UCSD-AML1 (cell line): Measurements from ENCODE around the gene A4GNT.
"Not testable (repeated sequence)": the region's sequence is repeated elsewhere in the genome, so short reads cannot be mapped to it uniquely, and the experiment has no call there.

ENCODE experiments used
- DNase-seq: peaks from one replicate; lab custom pipeline; 2025; ENCODE audit not compliant: unreplicated experiment; lab: John Stamatoyannopoulos, UW

A4GNT gene

DNA sequence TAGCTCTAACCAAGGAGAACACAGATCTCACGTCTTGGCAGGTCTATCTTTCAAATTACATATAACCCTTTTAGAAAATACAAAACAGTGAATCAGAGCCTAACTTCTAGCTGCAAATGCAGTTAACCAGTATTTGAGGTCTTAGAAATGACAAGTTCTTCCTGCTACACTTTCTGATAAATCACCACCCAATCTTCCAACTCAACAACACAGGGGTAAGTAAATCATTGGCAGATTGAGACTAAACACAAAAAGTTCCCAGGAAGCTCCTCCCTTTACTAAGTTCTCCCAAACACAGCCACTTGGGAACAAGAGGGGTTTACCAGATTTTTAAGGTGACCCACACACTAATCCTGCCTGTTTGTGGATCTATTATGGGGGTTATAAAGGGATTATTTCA is at the start of gene A4GNT:
Gene A4GNT, minus strand, starts transcription at position 152 of the 400 bp plus-strand sequence. CDS start 1,134 bp downstream, outside the sequence.
- DNase-seq = no peak

DNA sequence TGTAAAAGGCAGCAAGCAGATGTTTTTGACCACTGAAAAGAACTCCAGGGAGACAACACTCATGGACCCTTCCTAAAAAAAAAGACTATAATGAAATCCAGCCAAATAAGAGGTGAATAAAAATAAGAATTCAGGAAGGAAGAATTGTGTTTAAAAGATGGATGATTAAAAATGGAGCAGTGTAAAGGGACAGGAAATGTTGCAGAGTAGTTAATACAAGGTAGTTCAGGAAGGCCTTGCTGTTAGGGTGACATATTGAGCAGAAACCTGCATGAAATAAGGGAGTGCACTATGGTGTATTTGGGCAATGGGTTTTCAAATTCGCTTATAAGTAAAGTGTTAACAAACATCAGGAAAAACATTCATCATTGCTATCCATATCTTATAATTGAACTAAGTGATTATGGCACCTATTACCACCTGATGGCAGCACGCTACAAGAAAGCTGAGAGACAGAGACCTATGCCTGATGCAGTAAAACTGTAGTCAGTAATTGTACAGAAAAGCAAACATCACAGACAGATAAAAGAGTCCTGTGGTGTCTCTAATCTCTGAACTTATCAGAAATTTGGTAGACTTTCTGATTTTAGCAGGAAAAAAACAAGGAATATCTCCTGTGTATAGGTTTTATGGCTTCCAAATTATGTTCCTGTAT is 48.3 kb upstream of the A4GNT start:
- DNase-seq = no peak

DNA sequence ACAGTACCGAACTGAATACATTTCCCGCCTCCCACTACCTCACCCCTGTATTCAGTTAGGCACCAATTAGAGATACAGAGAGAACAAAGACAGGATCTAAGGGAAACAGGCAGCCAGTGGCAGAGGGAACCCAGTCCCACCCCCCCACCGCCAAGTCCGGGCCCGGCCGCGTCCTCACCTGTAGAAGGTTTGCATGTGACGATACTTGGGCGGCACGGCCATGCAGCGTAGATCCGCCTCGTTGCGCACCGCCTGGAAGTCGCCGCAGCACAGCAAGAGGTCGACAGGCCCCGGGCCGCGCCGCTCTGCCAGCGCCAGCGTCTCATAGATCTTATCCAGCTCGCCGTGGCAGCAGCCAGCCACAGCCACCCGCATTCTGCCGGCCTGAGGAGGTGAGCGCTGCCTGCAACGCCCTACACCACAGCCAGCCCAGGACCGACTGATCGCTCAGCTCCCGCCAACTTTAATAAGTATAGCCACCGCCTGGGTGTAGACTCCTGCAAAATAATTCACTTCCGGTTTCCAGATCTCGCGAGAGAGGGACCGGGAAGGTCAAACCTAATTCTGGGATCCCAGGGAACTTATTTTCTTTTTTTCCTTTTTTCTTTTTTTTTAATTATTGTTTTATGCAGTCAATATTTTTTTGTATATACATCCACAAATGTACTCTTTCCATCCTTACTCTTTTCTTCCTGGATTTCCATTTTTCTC is 42.4 kb upstream of the A4GNT start, which contains the start of gene DBR1:
Gene DBR1, minus strand, starts transcription at position 501 of the 711 bp plus-strand sequence. Its CDS starts 126 bp downstream, at position 375.
- DNase-seq = peak; percentile 69

DNA sequence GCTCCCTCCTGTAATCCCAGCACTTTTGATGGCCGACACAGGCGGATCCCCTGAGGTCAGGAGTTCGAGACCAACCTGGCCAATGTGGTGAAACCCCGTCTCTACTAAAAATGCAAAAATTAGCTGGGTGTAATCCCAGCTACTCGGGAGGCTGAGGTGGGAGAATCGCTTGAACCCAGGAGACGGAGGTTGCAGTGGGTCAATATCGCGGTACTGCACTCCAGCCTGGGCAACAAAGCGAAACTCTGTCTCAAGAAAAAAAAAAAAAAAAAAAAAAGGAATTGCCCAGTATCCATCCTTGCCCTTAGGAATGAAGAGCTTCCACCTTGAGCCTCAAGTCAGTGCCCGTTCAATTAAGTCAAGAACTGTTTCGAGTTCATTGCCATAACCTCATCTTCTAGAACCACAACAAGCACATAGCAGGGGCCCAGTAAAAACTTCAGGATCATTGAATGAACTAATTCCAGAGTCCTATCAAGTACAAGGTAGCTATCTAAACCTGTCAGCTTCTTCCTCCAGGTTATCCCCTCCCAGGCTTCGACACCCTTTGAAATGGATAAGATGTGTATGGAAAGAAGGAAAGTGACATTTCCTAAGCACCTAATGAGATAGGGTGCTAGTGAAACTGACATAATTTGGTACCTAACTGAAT is 41.7 kb upstream of the A4GNT start:
- no peak for DNase-seq

GRCh38 chr3:138172625-138173024 is 40.4 kb upstream of the A4GNT start:
- no peak for DNase-seq

DNA sequence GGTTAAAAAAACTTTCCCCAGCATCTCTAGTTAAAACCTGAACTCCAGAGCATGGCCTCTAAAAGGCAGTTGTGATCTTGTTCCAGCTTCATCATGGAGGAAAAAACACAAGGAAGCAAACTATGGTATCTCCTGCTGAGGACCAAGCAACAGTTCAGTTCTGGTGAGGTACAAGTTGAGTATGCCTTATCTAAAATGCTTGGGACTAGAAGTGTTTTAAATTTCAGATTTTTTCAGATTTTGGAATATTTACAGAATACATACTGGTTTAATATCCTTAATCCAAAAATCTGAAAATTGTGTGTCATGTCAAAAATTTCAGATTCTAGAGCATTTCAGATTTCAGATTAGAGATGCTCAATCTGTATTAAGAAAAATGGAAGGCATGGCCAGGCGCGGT is 32.9 kb upstream of the A4GNT start:
- DNase-seq = no peak

GRCh38 chr3:138157743-138158142 is 25.6 kb upstream of the A4GNT start:
- no peak for DNase-seq

- no peak for DNase-seq
These were observed 22.3 kb upstream of the A4GNT start for GRCh38 chr3:138154534-138154933.

DNA sequence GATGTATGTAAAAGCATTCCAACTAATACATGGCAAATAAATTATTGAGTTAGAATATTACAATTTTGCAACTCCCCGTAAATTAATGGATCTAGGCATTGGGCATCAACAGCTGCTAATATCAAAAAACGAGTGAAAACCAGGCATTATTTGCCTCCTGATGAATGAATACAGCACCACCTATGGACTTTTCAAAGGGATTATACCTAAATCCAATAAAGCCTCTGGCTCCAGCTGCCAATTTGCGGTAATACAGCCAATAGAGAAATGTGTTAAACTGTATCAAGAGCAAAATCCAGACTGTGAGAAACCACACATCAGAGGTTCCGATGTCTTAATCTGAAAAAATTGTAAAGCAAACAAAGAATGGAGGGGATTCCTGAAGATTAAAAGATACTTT is 16.3 kb upstream of the A4GNT start:
- no peak for DNase-seq

DNA sequence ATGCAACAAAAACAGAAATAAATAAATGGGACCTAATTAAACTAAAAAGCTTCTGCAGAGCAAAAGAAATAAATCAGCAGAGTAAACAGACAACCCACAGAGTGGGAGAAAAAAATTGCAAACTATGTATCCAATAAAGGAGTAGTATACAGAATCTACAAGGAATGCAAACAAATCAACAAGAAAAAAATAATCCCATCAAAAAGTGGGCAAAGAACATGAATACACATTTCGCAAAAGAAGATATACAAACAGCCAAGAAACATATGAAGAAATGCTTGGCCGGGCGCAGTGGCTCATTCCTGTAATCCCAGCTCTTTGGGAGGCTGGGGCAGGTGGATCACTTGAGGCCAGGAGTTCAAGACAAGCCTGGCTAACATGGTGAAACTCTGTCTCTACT is 10.0 kb upstream of the A4GNT start:
- not testable (repeated sequence) for DNase-seq

DNA sequence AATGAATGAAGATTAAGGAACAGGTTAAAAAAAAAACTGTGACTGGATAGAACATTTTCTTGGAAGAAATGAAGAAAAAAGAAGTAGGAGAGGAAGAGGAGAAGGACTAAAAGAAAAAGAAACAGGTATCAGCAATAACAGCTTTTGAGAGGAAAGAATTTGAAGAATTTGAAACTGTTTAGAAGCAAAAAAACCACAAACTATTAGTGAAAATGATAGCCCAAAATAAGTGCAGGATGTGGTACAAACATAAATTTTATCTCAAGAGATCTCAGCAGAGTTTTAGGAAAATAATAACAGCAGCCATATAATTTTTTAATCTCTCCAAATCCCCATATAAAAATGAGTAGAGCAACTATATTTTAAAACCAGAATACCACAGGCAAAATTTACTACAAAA is 8.8 kb upstream of the A4GNT start:
- DNase-seq = no peak

DNA sequence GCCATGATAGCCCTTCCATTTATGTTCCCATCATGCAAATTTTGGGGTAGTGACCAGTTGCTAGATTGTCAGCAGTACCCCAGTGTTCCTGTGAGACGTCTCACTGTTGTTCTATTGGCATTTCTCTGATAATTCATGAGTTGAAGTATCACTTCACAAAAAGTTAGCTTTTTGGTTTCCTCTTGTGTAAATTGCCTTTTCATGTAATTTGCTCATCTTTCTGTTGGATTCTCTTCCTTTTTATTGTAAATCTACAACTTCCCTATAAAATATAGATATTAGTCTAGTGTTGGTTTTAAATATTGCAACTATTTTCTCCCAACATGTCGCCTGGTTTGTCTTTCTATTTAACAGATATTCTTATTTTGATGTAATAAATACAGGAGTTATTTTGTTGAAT is 7.5 kb upstream of the A4GNT start:
- no peak for DNase-seq

DNA sequence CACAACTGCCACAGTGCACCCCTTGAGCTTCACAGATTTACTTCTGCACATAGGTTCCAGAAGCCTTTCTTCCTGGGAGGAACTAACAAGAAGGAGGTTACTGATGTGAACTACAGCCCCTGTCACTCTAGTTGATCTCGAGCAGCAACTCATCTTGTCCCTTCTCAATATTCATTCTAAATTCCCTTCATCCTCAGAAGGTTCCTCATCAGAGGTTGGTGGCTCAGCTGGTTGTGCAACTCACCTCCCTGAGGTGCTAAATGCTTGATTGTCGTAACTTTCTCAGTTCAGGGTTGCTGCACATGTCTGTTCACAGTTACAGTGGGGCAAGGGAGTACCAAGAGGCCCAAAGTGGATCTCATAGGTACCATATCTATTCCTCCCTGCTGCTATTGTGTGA is 5.7 kb upstream of the A4GNT start:
- DNase-seq = no peak

DNA sequence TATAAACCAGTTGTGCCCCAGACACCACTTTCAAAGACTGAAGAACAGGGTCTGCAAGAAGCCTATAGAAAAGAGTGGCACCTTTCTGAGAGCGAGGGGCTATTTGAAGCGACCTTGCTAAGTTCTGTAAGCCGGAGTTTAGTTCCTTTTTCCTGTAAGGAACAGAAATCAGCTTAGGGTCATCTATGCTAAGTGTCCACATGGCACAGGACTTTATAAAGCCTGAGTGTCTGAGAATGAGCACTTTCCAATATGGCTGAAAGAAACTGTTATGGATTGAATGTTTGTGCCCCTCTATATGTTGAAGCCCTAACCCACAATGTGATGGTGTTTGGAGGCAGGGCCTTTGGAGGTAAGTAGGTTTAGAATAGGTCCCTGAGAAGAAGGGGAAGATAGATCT is 4.0 kb upstream of the A4GNT start:
- no peak for DNase-seq

DNA sequence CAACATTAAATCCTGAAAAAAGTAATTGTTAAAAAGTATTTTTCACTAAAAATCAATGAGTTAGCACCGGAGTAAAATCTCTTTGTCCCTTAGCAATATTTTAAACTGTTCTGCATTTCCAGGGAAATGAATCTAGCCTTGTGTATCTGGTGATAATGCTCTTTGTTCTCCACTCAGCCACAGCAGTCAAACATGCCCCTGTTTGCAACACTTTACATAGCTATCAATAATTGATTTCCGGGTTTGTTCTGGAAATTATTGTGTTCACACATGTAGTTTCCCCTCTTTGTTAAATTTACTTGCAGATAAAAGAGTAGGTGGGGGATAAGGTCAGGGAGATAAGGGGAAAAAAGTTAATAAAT is 3.6 kb upstream of the A4GNT start:
- DNase-seq = no peak

GRCh38 chr3:138135146-138135832 is 3.1 kb upstream of the A4GNT start:
- DNase-seq = no peak

GRCh38 chr3:138127636-138128365 is 4.4 kb downstream of the A4GNT start:
- no peak for DNase-seq

DNA sequence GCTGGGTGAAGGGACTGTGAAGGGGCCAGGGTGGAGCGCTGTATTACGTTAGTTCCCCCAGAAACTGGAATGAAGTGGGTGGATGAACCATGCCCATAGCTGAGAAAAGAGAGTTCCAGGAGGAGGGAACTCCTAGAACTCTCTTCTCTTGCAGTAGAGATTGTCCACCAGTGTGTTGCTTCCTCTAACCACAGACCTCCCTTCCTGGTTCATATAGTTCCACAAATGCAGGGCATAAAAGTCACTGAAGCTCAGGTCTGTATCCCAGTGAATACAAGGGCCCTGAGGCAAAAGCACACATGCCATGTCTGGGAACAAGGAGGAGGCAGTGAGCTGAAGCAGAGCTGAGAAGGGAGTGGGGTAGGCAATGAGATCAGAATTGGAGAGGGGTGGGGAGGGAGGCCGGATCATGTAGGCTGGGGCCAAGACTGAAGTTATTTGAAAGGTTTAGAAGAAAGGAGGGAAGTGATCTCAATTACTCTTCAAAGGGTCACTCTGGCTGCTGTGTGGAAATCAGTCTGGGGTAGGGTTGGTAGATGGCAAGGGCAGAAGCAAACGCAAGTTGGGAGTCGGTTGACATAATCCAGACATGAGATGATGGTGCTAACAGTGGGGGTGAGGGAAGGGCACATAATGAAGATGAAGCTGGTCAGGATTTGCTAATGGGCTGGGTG is 6.5 kb downstream of the A4GNT start:
- peak; percentile 20 for DNase-seq

DNA sequence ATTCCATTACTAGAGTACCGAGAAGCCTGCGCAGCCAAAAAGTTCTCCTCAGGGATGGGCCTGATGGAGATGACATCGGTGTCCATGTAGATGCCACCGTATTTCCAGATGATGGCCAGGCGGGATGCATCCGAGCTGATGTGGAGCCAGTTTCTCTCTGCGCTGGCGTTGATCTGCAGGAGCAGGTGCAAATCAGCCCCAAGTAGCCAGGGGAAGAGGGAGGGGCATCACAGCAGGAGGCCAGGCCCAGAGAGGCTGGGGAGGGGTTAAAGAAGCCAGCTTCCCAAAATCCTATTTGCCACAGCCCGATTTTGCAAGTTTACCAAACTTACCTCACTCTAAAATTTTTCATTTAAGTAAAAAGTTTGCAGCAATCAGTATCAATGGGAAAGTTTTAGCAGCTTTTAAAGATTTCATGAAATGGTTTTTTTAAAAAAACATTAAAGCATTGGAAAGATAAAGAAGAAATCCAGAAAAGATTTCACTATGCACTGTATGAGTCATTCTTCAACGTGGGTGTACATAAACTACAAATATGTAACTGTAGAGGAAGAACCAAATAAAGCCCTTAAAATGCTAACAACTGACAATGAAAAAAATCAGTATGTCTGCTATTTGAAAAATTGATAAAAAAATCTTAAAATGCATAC is 7.4 kb downstream of the A4GNT start:
- no peak for DNase-seq

- no peak for DNase-seq
These were observed 8.0 kb downstream of the A4GNT start for GRCh38 chr3:138124188-138124587.
